H1 (cell line): ENCODE measurements around the gene MRPL1. TPM values are rescaled to one million over a fixed set of nuclear protein-coding genes. Genes with fewer than 3 reads are reported as not detected.

ENCODE experiments used
- ATF2 ChIP-seq: IDR thresholded peaks from 2 replicates; pipeline ENCODE4 v1.6.1; 2012; ENCODE audit warnings: low read length, inconsistent platforms
- CREB1 ChIP-seq: IDR thresholded peaks from 2 replicates; pipeline ENCODE4 v1.6.1; 2012; ENCODE audit warnings: inconsistent platforms
- EP300 ChIP-seq, 2 experiments: IDR thresholded peaks; 1 replicate in 1 of 2; 2 replicates in 1 of 2; pipeline ENCODE4 v1.6.1; 2011 to 2012; ENCODE audit warnings: low read depth in 2 of 2, low read length in 2 of 2, mild to moderate bottlenecking in 2 of 2, borderline replicate concordance in 1 of 2, inconsistent platforms in 1 of 2, moderate library complexity in 1 of 2
- KDM5A ChIP-seq: fragments of 200-600 bp; IDR thresholded peaks from 2 replicates; pipeline ENCODE4 v1.7.1; 2012; ENCODE audit warnings: mild to moderate bottlenecking, low read length, inconsistent platforms, mixed read lengths
- RXRA ChIP-seq: IDR thresholded peaks from 2 replicates; pipeline ENCODE4 v1.6.1; 2011; ENCODE audit warnings: low read depth, mild to moderate bottlenecking, low read length, moderate library complexity; ENCODE audit not compliant: insufficient read depth
- SIN3A ChIP-seq, 2 experiments: IDR thresholded peaks in 1 of 2; conservative IDR thresholded peaks in 1 of 2; 2 replicates each; pipeline ENCODE4 v1.6.1; 2011 to 2012; ENCODE audit warnings: low read length in 2 of 2, improper control_type of control experiment in 1 of 2, low read depth in 1 of 2, mild to moderate bottlenecking in 1 of 2
- SIX5 ChIP-seq: IDR thresholded peaks from 2 replicates; pipeline ENCODE4 v1.6.1; 2011; ENCODE audit warnings: mild to moderate bottlenecking, low read depth, low read length
- SP1 ChIP-seq: IDR thresholded peaks from 2 replicates; pipeline ENCODE4 v1.6.1; 2011; ENCODE audit warnings: low read depth, low read length
- TAF7 ChIP-seq: optimal IDR thresholded peaks from 2 replicates; pipeline ENCODE3; 2011; ENCODE audit warnings: low read depth, mild to moderate bottlenecking, inconsistent platforms, low read length, moderate library complexity, borderline replicate concordance
- TBP ChIP-seq: IDR thresholded peaks from 2 replicates; pipeline ENCODE4 v1.6.1; 2011; ENCODE audit warnings: low read depth, low read length, improper control_type of control experiment
- TCF12 ChIP-seq: IDR thresholded peaks from 2 replicates; pipeline ENCODE4 v1.6.1; 2011; ENCODE audit warnings: low read depth, mild to moderate bottlenecking, low read length
- YY1 ChIP-seq: IDR thresholded peaks from 2 replicates; pipeline ENCODE4 v1.6.1; 2011; ENCODE audit warnings: low read depth, mild to moderate bottlenecking, low read length
- polyA plus RNA-seq, 7 experiments: library from polyadenylated mRNA; depleted of rRNA in 3 of 7; stranded (reverse) in 5 of 7; unstranded in 2 of 7; fragments of >200 nt in 5 of 7; fragments of 200-250 nt in 2 of 7; gene quantifications; 1 replicate in 5 of 7; 2 replicates in 1 of 7; 4 replicates in 1 of 7; pipeline versions ENCODE4 v1.2.1 to v1.2.3, GENCODE V29; 2011 to 2013; ENCODE audit warnings: missing spikeins in 2 of 7, mixed read lengths in 2 of 7
- total RNA-seq: library from RNA; stranded (reverse); fragmentation: NEBNext Ultra II Directional; extraction: Animal tissue kit (Norgen Biotek cat#: 25700); gene quantifications from 2 replicates; pipeline ENCODE4 v1.2.1, GENCODE V29; 2021

MRPL1 gene
- total and polyA plus RNA-seq, 2 of the 8 experiments (the other 6 are each of a cell fraction or from before 2014, with no cell fraction given): 9.6 to 37.0 TPM

- TF ChIP-seq ATF2 (peak; percentile 74; the same call in 1 of the 2 replicates), SIN3A (conservative IDR thresholded peaks at IDR 0.05 in 1 of 2, IDR thresholded peaks at IDR 0.05 in 1 of 2; ENCODE audit: low read depth in 1 of 2, low read length in 2 of 2) (peak; percentile 23 to 84; a peak in 2 of 4 replicates), CREB1 (peak; percentile 59), SP1 (peak; percentile 71; the same call in 1 of the 2 replicates), TAF7 (peak; percentile 94), KDM5A (peak; percentile 93), YY1 (peak; percentile 99), SIX5 (peak; percentile 16; the same call in 1 of the 2 replicates), RXRA (no peak), EP300 (IDR thresholded peaks at IDR 0.05; ENCODE audit: borderline replicate concordance in 1 of 2, low read depth in 2 of 2, low read length in 2 of 2) (no peak), TCF12 (no peak), TBP (peak; percentile 96)
These were observed at the start of gene MRPL1 (continued) for GRCh38 chr4:77862478-77863216.
